HUES6 (cell line): ENCODE data around the gene ACRBP.
"Not testable (repeated sequence)": the region's sequence is repeated elsewhere in the genome, so short reads cannot be mapped to it uniquely, and the experiment has no call there.

Experiments
- H3K27ac ChIP-seq: 2 replicates; pipeline ENCODE4 v1.7.0; 2013; ENCODE audit warnings: low read depth, mild to moderate bottlenecking, low read length, inconsistent platforms
- H3K27me3 ChIP-seq: 2 replicates; pipeline ENCODE4 v1.6.1; 2013; ENCODE audit warnings: low read length; ENCODE audit not compliant: control insufficient read depth, insufficient read depth
- H3K36me3 ChIP-seq: 2 replicates; pipeline ENCODE4 v1.6.1; 2013; ENCODE audit warnings: low read length; ENCODE audit not compliant: control insufficient read depth, insufficient read depth
- H3K4me1 ChIP-seq: 2 replicates; pipeline ENCODE4 v1.6.1; 2013; ENCODE audit warnings: low read length; ENCODE audit not compliant: control insufficient read depth, insufficient read depth
- H3K4me3 ChIP-seq: 2 replicates; pipeline ENCODE4 v1.5.1; 2013; ENCODE audit warnings: low read depth, low read length
- H3K9ac ChIP-seq: one replicate; pipeline ENCODE4 v1.6.1; 2013; ENCODE audit warnings: mild to moderate bottlenecking, low read length
- H3K9me3 ChIP-seq: 2 replicates; pipeline ENCODE4 v1.6.1; 2013; ENCODE audit warnings: low read depth, low read length; ENCODE audit not compliant: control insufficient read depth, insufficient read depth

Gene ACRBP

GRCh38 chr12:6603095-6603567 lies 44.1 kb downstream of the ACRBP start:
- Histone ChIP-seq H3K27me3 (no peaks in the 10 kb centered on the region), H3K36me3 (peaks cover 72% of the 10 kb centered on the region), H3K4me1 (peaks cover 33% of the 10 kb centered on the region), H3K27ac (no peak overlapping the region), H3K9ac (no peak overlapping the region), H3K4me3 (no peak overlapping the region), H3K9me3 (no peaks in the 10 kb centered on the region)

DNA sequence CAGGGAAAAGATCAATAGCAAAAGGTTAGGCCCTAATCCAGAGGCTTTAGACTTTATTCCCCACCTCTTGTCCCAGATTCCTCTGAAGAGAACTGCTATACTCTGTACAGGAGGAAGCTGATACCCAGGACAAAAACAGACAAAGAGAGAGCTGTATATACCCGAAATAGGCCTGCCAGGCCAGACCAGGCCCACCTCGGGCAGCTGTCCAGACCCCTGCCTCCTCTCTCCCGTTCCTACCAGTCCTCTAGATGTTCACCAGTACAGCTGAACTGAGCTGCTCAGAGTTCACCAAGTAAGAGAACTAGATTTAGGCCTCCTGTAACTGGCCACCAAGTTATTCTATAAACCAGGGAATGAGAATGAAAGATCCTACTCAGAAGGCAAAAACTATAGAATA lies 44.7 kb downstream of the ACRBP start:
- Histone ChIP-seq H3K4me1 (peaks cover 27% of the 10 kb centered on the region), H3K9ac (no peak overlapping the region), H3K27ac (no peak overlapping the region), H3K9me3 (no peaks in the 10 kb centered on the region), H3K4me3 (no peak overlapping the region), H3K27me3 (no peaks in the 10 kb centered on the region), H3K36me3 (peaks cover 78% of the 10 kb centered on the region)

GRCh38 chr12:6595673-6596072 lies 51.6 kb downstream of the ACRBP start:
- not testable (repeated sequence) for H3K9me3 ChIP-seq, H3K4me3 ChIP-seq, H3K27me3 ChIP-seq, H3K27ac ChIP-seq, H3K9ac ChIP-seq, H3K4me1 ChIP-seq
- peaks cover 95% of the 10 kb centered on the region for H3K36me3 ChIP-seq

DNA sequence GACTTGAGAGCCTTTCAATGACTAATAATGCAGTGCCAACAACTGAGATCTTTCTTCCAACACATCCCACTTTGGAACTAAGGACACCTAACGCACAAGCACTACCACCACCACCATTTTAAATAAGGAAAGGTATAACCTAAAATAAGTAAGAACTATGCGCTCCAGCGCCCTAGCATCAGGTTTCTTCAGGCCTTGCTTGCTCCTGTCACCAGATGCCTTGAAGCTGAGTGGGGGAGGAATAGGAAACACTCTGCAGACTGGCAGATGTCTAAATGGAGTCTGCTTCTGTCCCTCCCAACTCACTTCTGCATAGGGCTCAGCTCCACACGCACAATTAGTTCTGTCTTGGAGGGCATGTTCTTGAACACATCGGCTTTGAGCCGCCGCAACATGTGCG lies 55.1 kb downstream of the ACRBP start:
- Histone ChIP-seq H3K27ac (no peak overlapping the region), H3K9ac (no peak overlapping the region), H3K36me3 (peaks cover 96% of the 10 kb centered on the region), H3K27me3 (no peaks in the 10 kb centered on the region), H3K4me3 (no peak overlapping the region), H3K9me3 (no peaks in the 10 kb centered on the region), H3K4me1 (no peaks in the 10 kb centered on the region)
